H1 (cell line): ENCODE data around the gene PELI2. TPM values are rescaled to one million over a fixed set of nuclear protein-coding genes. Genes with fewer than 3 reads are reported as not detected.

Experiments
- CTCF ChIA-PET: fragments of 300-600 bp; sonication (Branson Sonifier 250); formaldehyde crosslinking; loops from one replicate; lab custom pipeline; 2021; ENCODE audit not compliant: partially characterized antibody; lab: Charles Lee
- POLR2A ChIA-PET: fragments of 300-600 bp; sonication (Branson Sonifier 250); formaldehyde crosslinking; loops from one replicate; lab custom pipeline; 2021; ENCODE audit warnings: inconsistent platforms; ENCODE audit not compliant: partially characterized antibody; lab: Charles Lee
- DNase-seq, 2 experiments: peaks; one replicate each; pipeline versions ENCODE4 v3.0.0 to v3.0.0-alpha.2; 2010 to 2022; ENCODE audit warnings: low spot score in 2 of 2, low read depth in 1 of 2, mixed read lengths in 1 of 2
- FAIRE-seq: peaks from 2 replicates; lab custom pipeline; 2011; peaks lifted over from hg19 to GRCh38; lab: Jason Lieb, UNC
- H2AFZ ChIP-seq: 2 replicates; pipeline ENCODE4 v1.8.1; 2012; ENCODE audit warnings: low read length, inconsistent platforms
- H2AK5ac ChIP-seq: 2 replicates; pipeline ENCODE4 v1.6.1; 2013; ENCODE audit warnings: low read depth, low read length
- H2BK120ac ChIP-seq: replicated peaks from 2 replicates; pipeline ENCODE3; 2013; ENCODE audit warnings: low read depth, low read length, inconsistent platforms
- H2BK12ac ChIP-seq: 2 replicates; pipeline ENCODE4 v1.6.1; 2013; ENCODE audit warnings: low read depth, low read length
- H2BK15ac ChIP-seq: 2 replicates; pipeline ENCODE4 v1.6.1; 2013; ENCODE audit warnings: low read length
- H2BK20ac ChIP-seq: 2 replicates; pipeline ENCODE4 v1.6.1; 2013; ENCODE audit warnings: low read length
- H2BK5ac ChIP-seq: 2 replicates; pipeline ENCODE4 v1.6.1; 2013; ENCODE audit warnings: low read depth, low read length
- H3K14ac ChIP-seq: 2 replicates; pipeline ENCODE4 v1.6.1; 2013; ENCODE audit warnings: inconsistent platforms; ENCODE audit not compliant: insufficient read length
- H3K18ac ChIP-seq: 2 replicates; pipeline ENCODE4 v1.6.1; 2013; ENCODE audit warnings: low read length; ENCODE audit errors: extremely low read depth
- H3K23ac ChIP-seq: 2 replicates; pipeline ENCODE4 v1.6.1; 2013; ENCODE audit warnings: inconsistent platforms; ENCODE audit not compliant: insufficient read length
- H3K23me2 ChIP-seq: 2 replicates; pipeline ENCODE4 v1.6.1; 2013; ENCODE audit warnings: low read depth, low read length
- H3K27ac ChIP-seq: 2 replicates; pipeline ENCODE4 v1.6.1; 2011; ENCODE audit warnings: low read depth, low read length, inconsistent platforms
- H3K27me3 ChIP-seq, 4 experiments: replicated peaks in 1 of 4; 1 replicate in 1 of 4; 2 replicates in 3 of 4; pipeline versions ENCODE4 v1.6.1 to v1.8.1; 2011 to 2013; ENCODE audit warnings: low read length in 3 of 4, mild to moderate bottlenecking in 3 of 4, inconsistent platforms in 2 of 4, mixed read lengths in 2 of 4, moderate library complexity in 1 of 4; ENCODE audit not compliant: control insufficient read depth in 3 of 4, insufficient read depth in 3 of 4; ENCODE audit errors: extremely low read depth in 1 of 4
- H3K36me3 ChIP-seq, 4 experiments: 2 replicates each; pipeline versions ENCODE4 v1.6.1 to v1.8.1; 2011 to 2013; ENCODE audit warnings: mild to moderate bottlenecking in 4 of 4, low read length in 3 of 4, moderate library complexity in 2 of 4, control low read depth in 1 of 4, inconsistent platforms in 1 of 4; ENCODE audit not compliant: insufficient read depth in 4 of 4, control insufficient read depth in 2 of 4
- H3K4ac ChIP-seq: replicated peaks from 2 replicates; pipeline ENCODE3; 2013; ENCODE audit warnings: low read length, low read depth, mixed read lengths, inconsistent platforms; ENCODE audit not compliant: insufficient read length
- H3K4me1 ChIP-seq, 4 experiments: replicated peaks in 1 of 4; 1 replicate in 1 of 4; 2 replicates in 3 of 4; pipeline versions ENCODE4 v1.6.1 to v1.8.1; 2011 to 2013; ENCODE audit warnings: low read length in 3 of 4, inconsistent platforms in 2 of 4, mixed read lengths in 1 of 4; ENCODE audit not compliant: insufficient read depth in 4 of 4, control insufficient read depth in 3 of 4
- H3K4me2 ChIP-seq, 2 experiments: 2 replicates each; pipeline versions ENCODE4 v1.6.1 to v1.8.1; 2011 to 2013; ENCODE audit warnings: low read depth in 2 of 2, low read length in 2 of 2, control low read depth in 1 of 2, inconsistent platforms in 1 of 2, mild to moderate bottlenecking in 1 of 2; ENCODE audit not compliant: insufficient read depth in 1 of 2
- H3K4me3 ChIP-seq, 4 experiments: fragments of 200-600, 300-600 bp in 1 of 4; sonication (generic), shearing (Covaris generic), sonication (Bioruptor Twin) in 1 of 4; 2 replicates each; pipeline versions ENCODE4 v1.5.1 to v1.8.1; 2011 to 2016; ENCODE audit warnings: low read length in 4 of 4, low read depth in 3 of 4, control low read depth in 2 of 4, inconsistent platforms in 2 of 4, mild to moderate bottlenecking in 2 of 4, mixed read lengths in 1 of 4, moderate library complexity in 1 of 4; ENCODE audit not compliant: insufficient read depth in 2 of 4; ENCODE audit errors: extremely low read depth in 1 of 4
- H3K56ac ChIP-seq: replicated peaks from 2 replicates; pipeline ENCODE3; 2013; ENCODE audit warnings: low read depth, mild to moderate bottlenecking, mixed read lengths, low read length, inconsistent platforms; ENCODE audit not compliant: insufficient read length
- H3K79me1 ChIP-seq: 2 replicates; pipeline ENCODE4 v1.6.1; 2013; ENCODE audit warnings: low read depth, low read length, control low read depth
- H3K79me2 ChIP-seq, 2 experiments: 2 replicates each; pipeline versions ENCODE4 v1.6.1 to v1.8.1; 2012 to 2013; ENCODE audit warnings: low read length in 2 of 2, mild to moderate bottlenecking in 2 of 2, inconsistent platforms in 1 of 2; ENCODE audit not compliant: insufficient read depth in 2 of 2, control insufficient read depth in 1 of 2
- H3K9ac ChIP-seq, 4 experiments: replicated peaks in 1 of 4; 1 replicate in 1 of 4; 2 replicates in 3 of 4; pipeline versions ENCODE4 v1.6.1 to v1.8.1; 2011 to 2013; ENCODE audit warnings: low read depth in 3 of 4, low read length in 3 of 4, control low read depth in 2 of 4, mild to moderate bottlenecking in 2 of 4, moderate library complexity in 2 of 4, inconsistent platforms in 1 of 4; ENCODE audit errors: extremely low read depth in 1 of 4
- H3K9me3 ChIP-seq, 2 experiments: 2 replicates each; pipeline versions ENCODE4 v1.6.1 to v1.8.1; 2012 to 2013; ENCODE audit warnings: mild to moderate bottlenecking in 2 of 2, moderate library complexity in 2 of 2, control low read depth in 1 of 2, inconsistent platforms in 1 of 2, low read depth in 1 of 2, low read length in 1 of 2, mixed read lengths in 1 of 2; ENCODE audit not compliant: insufficient read depth in 2 of 2
- H4K20me1 ChIP-seq, 2 experiments: replicated peaks in 1 of 2; 2 replicates each; pipeline versions ENCODE3 to v1.8.1; 2011 to 2013; ENCODE audit warnings: inconsistent platforms in 2 of 2, low read length in 2 of 2, mild to moderate bottlenecking in 1 of 2; ENCODE audit not compliant: insufficient read depth in 2 of 2, control insufficient read depth in 1 of 2
- H4K5ac ChIP-seq: 2 replicates; pipeline ENCODE4 v1.6.1; 2013; ENCODE audit warnings: low read length, low read depth, mixed read lengths, inconsistent platforms; ENCODE audit not compliant: insufficient read length
- H4K8ac ChIP-seq: 2 replicates; pipeline ENCODE4 v1.8.0; 2013; ENCODE audit warnings: mild to moderate bottlenecking, moderate library complexity, low read length, inconsistent platforms; ENCODE audit not compliant: insufficient read depth; ENCODE audit errors: extremely low read depth
- H4K91ac ChIP-seq: replicated peaks from 2 replicates; pipeline ENCODE3; 2013; ENCODE audit warnings: low read length, mixed read lengths, inconsistent platforms; ENCODE audit not compliant: insufficient read length
- CBX8 ChIP-seq: fragments of 300-800, 300-1000 bp; sonication (generic); IDR thresholded peaks from 2 replicates; pipeline ENCODE4 v1.7.1; 2016; ENCODE audit warnings: low read depth, low read length, borderline replicate concordance
- EGR1 ChIP-seq: IDR thresholded peaks from 2 replicates; pipeline ENCODE4 v1.6.1; 2011; ENCODE audit warnings: low read depth, low read length, borderline replicate concordance
- EP300 ChIP-seq, 2 experiments: IDR thresholded peaks; 1 replicate in 1 of 2; 2 replicates in 1 of 2; pipeline ENCODE4 v1.6.1; 2011 to 2012; ENCODE audit warnings: low read depth in 2 of 2, low read length in 2 of 2, mild to moderate bottlenecking in 2 of 2, borderline replicate concordance in 1 of 2, inconsistent platforms in 1 of 2, moderate library complexity in 1 of 2
- MAFK ChIP-seq: IDR thresholded peaks from 2 replicates; pipeline ENCODE4 v1.6.1; 2012; ENCODE audit warnings: low read depth, mild to moderate bottlenecking, improper control_type of control experiment, low read length
- RBBP5 ChIP-seq: IDR thresholded peaks from 2 replicates; pipeline ENCODE4 v1.7.1; 2012; ENCODE audit warnings: low read depth, mild to moderate bottlenecking, inconsistent platforms, low read length, moderate library complexity, borderline replicate concordance
- SIN3A ChIP-seq, 2 experiments: IDR thresholded peaks in 1 of 2; conservative IDR thresholded peaks in 1 of 2; 2 replicates each; pipeline ENCODE4 v1.6.1; 2011 to 2012; ENCODE audit warnings: low read length in 2 of 2, improper control_type of control experiment in 1 of 2, low read depth in 1 of 2, mild to moderate bottlenecking in 1 of 2
- SP2 ChIP-seq: IDR thresholded peaks from 2 replicates; pipeline ENCODE4 v1.6.1; 2012; ENCODE audit warnings: mild to moderate bottlenecking, low read length, inconsistent platforms
- SP4 ChIP-seq: IDR thresholded peaks from 2 replicates; pipeline ENCODE4 v1.6.1; 2012; ENCODE audit warnings: low read length, inconsistent platforms
- TAF7 ChIP-seq: optimal IDR thresholded peaks from 2 replicates; pipeline ENCODE3; 2011; ENCODE audit warnings: low read depth, mild to moderate bottlenecking, inconsistent platforms, low read length, moderate library complexity, borderline replicate concordance
- YY1 ChIP-seq: IDR thresholded peaks from 2 replicates; pipeline ENCODE4 v1.6.1; 2011; ENCODE audit warnings: low read depth, mild to moderate bottlenecking, low read length
- WGBS, 2 experiments: shearing (Covaris generic) in 1 of 2; methylation state at CpG; one replicate each; pipeline versions ENCODE4 v1.1.6 to v1.1.7; 2013 to 2015; ENCODE audit warnings: low lambda C conversion rate in 2 of 2, mixed read lengths in 2 of 2, inconsistent platforms in 1 of 2, low coverage in 1 of 2, missing lambda C conversion rate in 1 of 2; ENCODE audit not compliant: insufficient replicate concordance in 2 of 2, insufficient coverage in 1 of 2, insufficient read length in 1 of 2; ENCODE audit errors: extremely low coverage in 1 of 2, missing lambda C conversion rate in 1 of 2; 5-methylcytosine and 5-hydroxymethylcytosine counted together
- polyA plus RNA-seq, 7 experiments: library from polyadenylated mRNA; depleted of rRNA in 3 of 7; stranded (reverse) in 5 of 7; unstranded in 2 of 7; fragments of >200 nt in 5 of 7; fragments of 200-250 nt in 2 of 7; gene quantifications; 1 replicate in 5 of 7; 2 replicates in 1 of 7; 4 replicates in 1 of 7; pipeline versions ENCODE4 v1.2.1 to v1.2.3, GENCODE V29; 2011 to 2013; ENCODE audit warnings: missing spikeins in 2 of 7, mixed read lengths in 2 of 7
- total RNA-seq: library from RNA; stranded (reverse); fragmentation: NEBNext Ultra II Directional; extraction: Animal tissue kit (Norgen Biotek cat#: 25700); gene quantifications from 2 replicates; pipeline ENCODE4 v1.2.1, GENCODE V29; 2021

PELI2 gene
- total and polyA plus RNA-seq, 2 of the 8 experiments (the other 6 are each of a cell fraction or from before 2014, with no cell fraction given) = 14.6 to 25.7 TPM

- Histone ChIP-seq H3K4ac (no peak overlapping the region), H3K23ac (no peak overlapping the region), H3K79me1 (peaks cover 7% of the 10 kb centered on the region; the same call in 1 of the 2 replicates), H3K79me2 (0 out of 4 replicates have a peak, but pooled peaks cover 0 to 3% of the 10 kb centered on the region in 2 experiments), H2BK12ac (no peak overlapping the region), H3K14ac (no peak overlapping the region), H4K20me1 (peaks cover 0 to 2% of the 10 kb centered on the region in 2 experiments), H2BK5ac (no peak overlapping the region), H3K9ac (no peak overlapping the region), H3K27me3 (no peaks in the 10 kb centered on the region), H3K9me3 (no peaks in the 10 kb centered on the region), H2BK120ac (no peak overlapping the region), H3K4me3 (no peak overlapping the region), H4K5ac (no peak overlapping the region), H2AK5ac (no peak overlapping the region), H3K4me2 (no peak overlapping the region), H3K23me2 (no peaks in the 10 kb centered on the region), H4K91ac (no peak overlapping the region), H3K4me1 (no peaks in the 10 kb centered on the region), H3K27ac (no peak overlapping the region), H3K18ac (no peak overlapping the region), H2AFZ (no peak overlapping the region), H3K56ac (no peak overlapping the region), H4K8ac (no peak overlapping the region), H2BK15ac (no peak overlapping the region), H2BK20ac (no peak overlapping the region), H3K36me3 (no peaks in the 10 kb centered on the region; a peak in 1 of 8 replicates)
- FAIRE-seq = no peak
- ChIA-PET POLR2A (no interaction called here), CTCF (interaction anchor here (0.6 to 1.1 kb wide), 3 partner anchors 42 to 739 kb away, joined by 3 to 4 read pairs (median 3); no protein-coding TSS in a partner anchor)
- TF ChIP-seq SP4 = no peak
- TF ChIP-seq TAF7 = no peak
- no peak for TF ChIP-seq EGR1
- no peak for TF ChIP-seq RBBP5
- no peak for TF ChIP-seq MAFK
- TF ChIP-seq SP2 = no peak
- TF ChIP-seq CBX8 = no peak
- TF ChIP-seq SIN3A (conservative IDR thresholded peaks at IDR 0.05 in 1 of 2, IDR thresholded peaks at IDR 0.05 in 1 of 2; ENCODE audit: low read depth in 1 of 2, low read length in 2 of 2) = no peak
- TF ChIP-seq EP300 (IDR thresholded peaks at IDR 0.05; ENCODE audit: borderline replicate concordance in 1 of 2, low read depth in 2 of 2, low read length in 2 of 2) = no peak
- no peak for TF ChIP-seq YY1
- 91% methylated on average over 3 of the region's 3 CpGs; no CpG with 5 or more reads in 1 of the 2 experiments for WGBS, 2 experiments
- no peak for DNase-seq
These were observed 92.9 kb downstream of the PELI2 start for GRCh38 chr14:56211084-56211483.
